NT2/D1 (cell line): ENCODE results near the gene MPZL1.

ENCODE experiments used
- SUZ12 ChIP-seq: IDR thresholded peaks from 2 replicates; pipeline ENCODE4 v1.6.1; 2011; ENCODE audit not compliant: insufficient read length, insufficient read depth; ENCODE audit errors: extremely low read depth
- YY1 ChIP-seq: IDR thresholded peaks from 2 replicates; pipeline ENCODE4 v1.6.1; 2011; ENCODE audit not compliant: insufficient read length, insufficient read depth
- ZNF274 ChIP-seq: IDR thresholded peaks from 2 replicates; pipeline ENCODE4 v1.6.1; 2011; ENCODE audit warnings: mild to moderate bottlenecking, low read depth, low read length

- TF ChIP-seq SUZ12 (no peak), YY1 (no peak), ZNF274 (no peak)
Measured at GRCh38 chr1:167773516-167773915, 51.7 kb downstream of the MPZL1 start.
